Measurements from ENCODE around the gene CHI3L2. TPM values are rescaled to one million over a fixed set of nuclear protein-coding genes. Genes with fewer than 3 reads are reported as not detected.

The CHI3L2 gene
- total RNA-seq, 1 donor from 2014 or later, result not detected

GRCh38 chr1:111199881-111200801 lies 27.4 kb upstream of the CHI3L2 start, which contains the start of gene DENND2D:
TSS of gene DENND2D (minus strand) at chr1:111200646. CDS start at chr1:111200459, 187 bp downstream.
- Mint-ChIP-seq H3K4me3 (ENCODE audit: low read depth) (no peak within 1 kb of the TSS), H3K9me3 (ENCODE audit: low read depth) (no peaks in the 10 kb centered on the region), H3K36me3 (ENCODE audit: insufficient read depth) (no peaks in the 10 kb centered on the region), H3K27ac (peak within 1 kb of the TSS; percentile 41), H3K27me3 (peaks cover 10% of the 10 kb centered on the region), H3K4me1 (ENCODE audit: low read depth) (peaks cover 21% of the 10 kb centered on the region)
- DNase-seq (ENCODE audit: low spot score, unreplicated experiment), result no peak
- TF ChIP-seq CTCF (IDR thresholded peaks at IDR 0.05; ENCODE audit: unreplicated experiment), result no peak

GRCh38 chr1:111200802-111201161 lies 26.7 kb upstream of the CHI3L2 start:
- Mint-ChIP-seq H3K9me3 (ENCODE audit: low read depth) (no peaks in the 10 kb centered on the region), H3K4me3 (ENCODE audit: low read depth) (no peak overlapping the region), H3K36me3 (ENCODE audit: insufficient read depth) (no peaks in the 10 kb centered on the region), H3K27me3 (peaks cover 14% of the 10 kb centered on the region), H3K27ac (no peak overlapping the region), H3K4me1 (ENCODE audit: low read depth) (peaks cover 20% of the 10 kb centered on the region)
- no peak for DNase-seq (ENCODE audit: low spot score, unreplicated experiment)
- TF ChIP-seq CTCF (IDR thresholded peaks at IDR 0.05; ENCODE audit: unreplicated experiment), result no peak

GRCh38 chr1:111201275-111202090 lies 26.0 kb upstream of the CHI3L2 start:
- Mint-ChIP-seq H3K4me3 (ENCODE audit: low read depth) (no peak overlapping the region), H3K9me3 (ENCODE audit: low read depth) (peaks cover 3% of the 10 kb centered on the region), H3K27me3 (peaks cover 17% of the 10 kb centered on the region), H3K36me3 (ENCODE audit: insufficient read depth) (no peaks in the 10 kb centered on the region), H3K4me1 (ENCODE audit: low read depth) (peaks cover 20% of the 10 kb centered on the region), H3K27ac (no peak overlapping the region)
- TF ChIP-seq CTCF (IDR thresholded peaks at IDR 0.05; ENCODE audit: unreplicated experiment), result no peak
- no peak for DNase-seq (ENCODE audit: low spot score, unreplicated experiment)

- TF ChIP-seq CTCF (IDR thresholded peaks at IDR 0.05; ENCODE audit: unreplicated experiment), result no peak
- H3K4me1 Mint-ChIP-seq (ENCODE audit: low read depth), result peaks cover 20% of the 10 kb centered on the region
- H3K9me3 Mint-ChIP-seq (ENCODE audit: low read depth), result peaks cover 3% of the 10 kb centered on the region
- no peak for DNase-seq (ENCODE audit: low spot score, unreplicated experiment)
- H3K27me3 Mint-ChIP-seq, result peaks cover 16% of the 10 kb centered on the region
- H3K27ac Mint-ChIP-seq, result peak overlapping the region; percentile 74
- H3K4me3 Mint-ChIP-seq (ENCODE audit: low read depth), result no peak overlapping the region
- H3K36me3 Mint-ChIP-seq (ENCODE audit: insufficient read depth), result no peaks in the 10 kb centered on the region
These were observed 25.2 kb upstream of the CHI3L2 start for GRCh38 chr1:111202366-111202706.
